ENCODE results near the gene GRIK3. TPM values are rescaled to one million over a fixed set of nuclear protein-coding genes. Genes with fewer than 3 reads are reported as not detected.

The GRIK3 gene
- total RNA-seq, 3 donors from 2014 or later (not counting 1 experiment from before 2014, with no cell fraction given): not detected

- no peaks in the 10 kb centered on the region for H3K4me1 Mint-ChIP-seq
- no peaks in the 10 kb centered on the region for H3K36me3 Mint-ChIP-seq
- H3K4me3 ChIP-seq (ENCODE audit: low read length): no peak overlapping the region
- no peak overlapping the region for H3K27ac Mint-ChIP-seq
- H3K9me3 ChIP-seq (ENCODE audit: control insufficient read depth, insufficient read depth, low read length): no peaks in the 10 kb centered on the region
- no peaks in the 10 kb centered on the region for H3K9me3 Mint-ChIP-seq
- 77% methylated on average over 8 of the region's 8 CpGs for WGBS (ENCODE audit: insufficient coverage)
- no peak for DNase-seq
- no peak for ATAC-seq
- H3K27me3 ChIP-seq (ENCODE audit: control insufficient read depth, insufficient read depth, low read length): peaks cover 3% of the 10 kb centered on the region
- no peak overlapping the region for H3K4me3 Mint-ChIP-seq
- no peaks in the 10 kb centered on the region for H3K4me1 ChIP-seq (ENCODE audit: control insufficient read depth, insufficient read depth, low read length)
- H3K36me3 ChIP-seq (ENCODE audit: control insufficient read depth, insufficient read depth, low read length): no peaks in the 10 kb centered on the region
- H3K27ac ChIP-seq (ENCODE audit: low read length): no peak overlapping the region
- H3K27me3 Mint-ChIP-seq (ENCODE audit: low read depth in 2 of 2): peaks cover 24 to 74% of the 10 kb centered on the region in 2 donors
- intact Hi-C loops (cut with micrococcal nuclease): no loop called here
- TF ChIP-seq CTCF (IDR thresholded peaks at IDR 0.05): no peak
Observed at GRCh38 chr1:36772647-36773495, 261.4 kb downstream of the GRIK3 start.

GRCh38 chr1:36771660-36772284 is 262.5 kb downstream of the GRIK3 start:
- H3K27me3 Mint-ChIP-seq (ENCODE audit: low read depth in 2 of 2): peaks cover 24 to 75% of the 10 kb centered on the region in 2 donors
- no peak for TF ChIP-seq CTCF (IDR thresholded peaks at IDR 0.05)
- DNase-seq: no peak

GRCh38 chr1:36771240-36771639 is 263.1 kb downstream of the GRIK3 start:
- no peaks in the 10 kb centered on the region for H3K4me1 Mint-ChIP-seq
- ATAC-seq: no peak

More at GRCh38 chr1:36771660-36772284, 262.5 kb downstream of the GRIK3 start:
- no peaks in the 10 kb centered on the region for H3K9me3 ChIP-seq (ENCODE audit: control insufficient read depth, insufficient read depth, low read length)
- H3K36me3 ChIP-seq (ENCODE audit: control insufficient read depth, insufficient read depth, low read length): no peaks in the 10 kb centered on the region
- Mint-ChIP-seq H3K9me3 (no peaks in the 10 kb centered on the region), H3K4me3 (no peak overlapping the region), H3K36me3 (no peaks in the 10 kb centered on the region), H3K27ac (no peak overlapping the region), H3K4me1 (no peaks in the 10 kb centered on the region)
- no peak overlapping the region for H3K27ac ChIP-seq (ENCODE audit: low read length)
- WGBS (ENCODE audit: insufficient coverage): 12% methylated on average over 17 of the region's 17 CpGs
- ATAC-seq: no peak
- peaks cover 3% of the 10 kb centered on the region for H3K27me3 ChIP-seq (ENCODE audit: control insufficient read depth, insufficient read depth, low read length)
- no peaks in the 10 kb centered on the region for H3K4me1 ChIP-seq (ENCODE audit: control insufficient read depth, insufficient read depth, low read length)
- H3K4me3 ChIP-seq (ENCODE audit: low read length): no peak overlapping the region
- intact Hi-C loops (cut with micrococcal nuclease): no loop called here

More at GRCh38 chr1:36771240-36771639, 263.1 kb downstream of the GRIK3 start:
- Mint-ChIP-seq H3K27ac (no peak overlapping the region), H3K4me3 (no peak overlapping the region), H3K9me3 (no peaks in the 10 kb centered on the region), H3K36me3 (no peaks in the 10 kb centered on the region), H3K27me3 (ENCODE audit: low read depth in 2 of 2) (peaks cover 21 to 70% of the 10 kb centered on the region in 2 donors)
- DNase-seq: no peak
- H3K4me1 ChIP-seq (ENCODE audit: control insufficient read depth, insufficient read depth, low read length): no peaks in the 10 kb centered on the region
- no peaks in the 10 kb centered on the region for H3K9me3 ChIP-seq (ENCODE audit: control insufficient read depth, insufficient read depth, low read length)
- H3K27me3 ChIP-seq (ENCODE audit: control insufficient read depth, insufficient read depth, low read length): peaks cover 3% of the 10 kb centered on the region
- intact Hi-C loops (cut with micrococcal nuclease): no loop called here
- H3K36me3 ChIP-seq (ENCODE audit: control insufficient read depth, insufficient read depth, low read length): no peaks in the 10 kb centered on the region
- no peak overlapping the region for H3K27ac ChIP-seq (ENCODE audit: low read length)
- TF ChIP-seq CTCF (IDR thresholded peaks at IDR 0.05): no peak
- H3K4me3 ChIP-seq (ENCODE audit: low read length): no peak overlapping the region
- WGBS (ENCODE audit: insufficient coverage): 47% methylated on average over 7 of the region's 7 CpGs
